Sciatic nerve (tissue), 2 donors: ENCODE data around the gene IRX2. TPM values are rescaled to one million over a fixed set of nuclear protein-coding genes. Genes with fewer than 3 reads are reported as not detected.

ENCODE experiments used
- ATAC-seq: fragments of 200-7000 bp; cut with Tn5 transposase; one replicate; pipeline ENCODE4 v1.9.1; 2020; ENCODE audit warnings: mild to moderate bottlenecking, moderate library complexity
- DNase-seq: peaks from one replicate; pipeline ENCODE4 v3.0.0-alpha.2; 2020; ENCODE audit warnings: low spot score
- intact Hi-C: fragments of 100-400 bp; cut with DNase I; formaldehyde crosslinking; loops from one replicate; pipeline ENCODE4 v1.14.2; 2022
- total RNA-seq: library from RNA; stranded (reverse); fragmentation: NEBNext Ultra II Directional; extraction: Animal tissue kit (Norgen Biotek cat#: 25700); gene quantifications from one replicate; pipeline ENCODE4 v1.2.1, GENCODE V29; 2021
- donor health status: DM: no; HTN: no; CAD: no.
- donor health status: DM: no; HTN: no; CAD: no.

The IRX2 gene
- total RNA-seq, 1 donor from 2014 or later: 0.13 TPM

DNA sequence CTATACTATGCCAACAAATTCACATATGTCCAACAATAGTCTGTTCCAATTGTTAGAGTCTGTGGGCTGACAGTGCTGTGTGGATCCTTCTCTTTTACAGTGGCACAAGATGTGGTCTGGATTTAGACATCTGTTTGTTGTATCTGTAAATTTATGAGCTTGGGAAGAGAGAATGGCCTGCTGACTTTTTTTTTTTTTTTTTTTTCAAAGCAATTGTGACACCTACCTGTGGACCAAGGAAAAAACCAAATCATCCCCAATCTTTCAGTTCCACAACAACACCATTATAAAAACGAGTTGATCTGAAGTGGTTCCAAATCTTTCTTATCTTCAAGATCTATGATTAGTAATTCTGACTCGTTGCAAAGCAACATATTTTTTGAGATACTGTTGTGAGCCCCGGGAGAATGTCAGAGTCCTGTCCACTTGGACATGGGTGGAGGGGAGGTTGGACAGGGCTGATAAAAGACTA, 4.9 kb downstream of the IRX2 start:
- intact Hi-C loops: no loop called here
- ATAC-seq (no peak), DNase-seq (no peak)

DNA sequence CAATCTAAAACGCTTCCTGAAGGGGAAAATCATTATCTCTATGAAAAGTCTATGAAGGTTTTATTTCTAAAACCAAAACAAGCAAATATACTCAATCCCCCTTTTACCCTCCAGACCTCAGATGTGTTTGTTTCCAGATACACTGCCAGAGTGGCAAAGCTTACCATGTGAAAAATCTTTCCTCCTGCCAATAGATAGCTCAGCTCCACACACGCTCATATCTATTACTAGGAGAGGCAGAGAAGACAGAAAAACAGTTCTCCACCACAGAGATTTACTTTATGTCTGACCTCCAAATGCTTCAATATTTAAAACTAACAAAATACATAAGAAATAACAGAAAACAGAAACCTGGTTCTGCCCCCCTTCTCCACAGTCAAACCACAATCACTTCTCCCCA, 7.0 kb downstream of the IRX2 start:
- intact Hi-C loops: no loop called here
- no peak for DNase-seq
- ATAC-seq: no peak

DNA sequence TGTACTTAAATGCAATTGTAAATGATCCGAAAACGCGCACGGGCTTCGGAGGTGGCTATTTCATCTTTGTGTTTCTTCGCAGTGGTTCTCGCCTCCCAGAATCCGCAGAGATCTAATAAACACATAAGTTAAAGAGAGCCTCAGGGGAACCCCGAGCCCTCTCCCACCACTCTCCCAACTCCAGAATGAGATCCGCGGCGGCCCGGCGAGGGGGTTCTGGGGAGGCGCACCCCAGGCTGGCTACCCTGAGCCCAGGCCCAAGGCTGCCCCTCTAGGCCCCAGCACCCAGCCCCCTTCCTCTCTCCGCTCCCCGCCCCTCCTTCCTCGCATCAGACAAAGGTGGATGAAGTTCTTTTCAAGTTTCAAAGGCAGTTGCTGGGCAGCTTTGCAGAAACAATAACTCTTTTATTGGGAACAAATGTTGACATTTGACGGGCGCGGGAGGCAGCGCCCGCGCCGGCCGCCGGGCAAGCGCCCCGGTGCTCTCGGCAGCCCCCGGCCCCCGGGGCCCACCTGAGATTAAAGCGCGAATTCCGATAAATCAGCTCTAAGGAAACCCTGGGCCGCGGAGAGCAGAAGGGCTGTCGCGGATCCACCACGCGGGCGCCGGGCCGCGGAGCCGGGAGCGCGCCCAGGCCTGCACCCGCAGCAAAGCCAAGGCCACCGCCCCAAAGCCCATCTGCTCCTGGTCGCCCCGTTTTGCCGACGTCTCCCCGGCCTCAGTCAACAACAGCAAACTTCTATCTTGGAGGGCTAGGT, 8.4 kb downstream of the IRX2 start:
- intact Hi-C loops: no loop called here
- ATAC-seq (no peak), DNase-seq (no peak)

DNA sequence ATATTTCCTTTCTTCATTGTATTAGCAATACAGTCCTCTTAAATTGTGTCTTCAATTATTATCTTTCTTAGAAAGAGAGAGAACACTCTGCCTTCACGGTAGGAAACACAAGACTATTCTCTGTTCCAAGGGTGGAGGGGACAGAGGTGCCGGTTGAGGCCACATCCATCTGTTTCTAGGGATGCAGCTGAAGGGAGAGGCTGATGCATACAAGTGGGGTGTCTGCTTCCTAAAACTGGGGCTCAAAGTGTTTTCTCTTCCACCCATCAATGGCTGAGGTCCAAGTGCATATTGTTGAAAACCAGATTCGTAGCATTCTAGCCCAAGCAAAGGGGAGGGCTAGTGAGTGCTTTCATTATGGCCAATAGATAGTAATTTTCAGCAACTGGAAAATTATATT, 9.5 kb downstream of the IRX2 start:
- no peak for ATAC-seq

DNA sequence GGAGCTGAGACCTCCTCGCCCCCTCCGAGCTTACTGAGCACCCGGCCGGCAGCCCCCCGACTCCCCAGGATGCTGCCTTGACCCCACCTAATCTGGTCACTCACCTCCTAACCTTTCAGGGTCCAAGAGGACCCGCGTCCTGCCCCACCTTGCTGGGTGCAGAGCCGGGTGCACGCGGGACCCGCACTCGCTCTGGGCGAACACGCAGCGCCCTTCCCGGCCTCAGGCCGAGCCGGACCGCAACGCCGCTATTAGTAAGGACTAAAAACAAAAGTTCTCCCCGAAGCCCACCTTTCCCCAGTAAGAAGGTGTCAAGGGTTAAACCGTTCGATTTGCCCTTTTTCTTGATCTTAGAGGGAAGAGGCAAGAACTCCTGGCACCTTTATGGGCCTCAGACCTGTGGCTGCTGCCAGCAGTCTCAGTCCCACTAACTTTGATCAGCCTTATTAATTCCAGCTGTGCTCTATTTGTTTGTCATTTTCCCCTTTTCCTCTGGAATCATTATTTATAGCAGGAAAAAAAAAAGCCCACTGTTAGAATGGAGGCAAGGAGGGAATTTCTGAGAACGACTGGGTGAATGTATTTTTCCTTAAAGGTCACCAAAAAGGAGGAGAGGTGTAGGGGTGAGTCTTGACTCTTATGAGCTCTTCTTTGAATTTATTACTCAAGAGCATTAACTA, 10.5 kb downstream of the IRX2 start:
- DNase-seq (no peak), ATAC-seq (no peak)
- intact Hi-C loops: no loop called here

More for the DNA sequence above, 9.5 kb downstream of the IRX2 start:
- intact Hi-C loops: no loop called here
- no peak for DNase-seq

DNA sequence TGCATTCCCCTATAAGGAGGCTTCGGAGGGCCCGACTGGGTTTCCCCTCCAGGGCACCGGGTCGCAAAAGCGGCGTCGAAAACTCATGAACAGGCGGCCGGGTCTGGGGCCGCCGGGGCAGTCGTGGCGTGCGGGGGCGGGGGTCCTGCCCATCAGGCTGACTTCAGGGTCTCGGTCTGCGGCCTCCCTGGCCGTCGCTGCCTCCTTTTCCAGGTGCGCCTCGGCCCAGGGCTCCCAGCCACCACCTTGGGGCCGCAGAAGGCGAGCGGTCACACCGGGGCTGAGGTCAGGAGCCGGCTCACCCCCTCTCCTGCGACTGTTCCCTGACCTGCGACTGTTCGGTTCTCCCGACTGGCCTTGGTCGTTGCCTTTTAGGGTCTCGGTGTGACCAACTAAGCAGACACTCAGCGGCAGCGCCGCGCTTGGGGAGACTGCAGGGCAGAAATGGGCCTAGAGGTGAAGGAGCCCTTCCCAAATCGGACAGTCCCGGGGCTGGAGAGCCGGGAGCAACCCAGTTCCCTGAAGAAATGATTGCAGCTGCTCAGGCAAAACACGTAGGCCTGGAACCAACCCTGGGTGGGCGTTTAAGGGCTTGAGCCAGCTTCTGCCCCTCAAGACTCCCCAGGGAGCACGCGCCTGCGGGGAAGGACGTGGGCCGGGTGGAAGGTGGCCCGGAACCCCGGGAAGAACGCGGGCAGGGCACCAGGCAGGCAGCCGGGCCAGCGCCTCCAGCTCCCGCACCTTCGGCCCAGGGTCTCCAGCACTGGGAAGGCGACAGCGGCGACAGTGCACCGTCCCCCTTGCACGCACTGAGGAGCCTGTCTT, 11.2 kb downstream of the IRX2 start:
- intact Hi-C loops: no loop called here
- no peak for ATAC-seq
- no peak for DNase-seq

DNA sequence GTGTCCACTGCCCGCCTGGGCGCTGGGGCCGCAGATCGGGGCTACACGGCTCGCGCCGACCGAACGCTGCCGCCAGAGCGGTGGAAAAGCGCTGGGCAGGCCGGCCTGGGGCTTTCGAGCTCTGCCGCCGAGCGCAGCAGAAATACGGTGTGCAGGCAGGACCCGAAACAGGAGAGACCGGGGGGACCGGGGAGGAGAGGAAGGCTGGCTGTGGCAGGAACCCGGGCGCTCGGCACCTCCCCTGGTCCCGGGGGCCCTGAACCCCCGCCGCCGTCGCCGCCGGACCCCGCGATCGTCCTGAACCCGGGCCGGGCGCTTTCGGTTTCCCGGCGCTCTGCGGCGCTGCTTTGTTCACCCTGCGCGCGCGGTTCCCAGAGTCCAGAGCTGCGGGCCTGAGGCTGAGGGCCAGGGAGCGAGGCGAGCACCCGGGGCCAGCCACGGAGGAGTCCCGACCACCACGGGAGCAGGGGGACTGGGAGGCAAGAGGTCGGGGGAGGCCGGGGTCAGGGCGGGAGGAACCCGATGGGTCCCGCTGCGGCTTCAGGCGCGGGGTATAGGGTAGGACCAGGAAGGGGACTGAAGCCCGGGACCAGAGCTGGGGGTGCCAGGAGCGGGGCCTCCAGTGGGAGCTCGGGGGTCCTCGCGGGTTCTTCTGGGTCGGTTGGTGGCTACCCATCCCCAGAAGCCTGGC, 12.0 kb downstream of the IRX2 start:
- intact Hi-C loops: no loop called here
- DNase-seq (no peak), ATAC-seq (no peak)

DNA sequence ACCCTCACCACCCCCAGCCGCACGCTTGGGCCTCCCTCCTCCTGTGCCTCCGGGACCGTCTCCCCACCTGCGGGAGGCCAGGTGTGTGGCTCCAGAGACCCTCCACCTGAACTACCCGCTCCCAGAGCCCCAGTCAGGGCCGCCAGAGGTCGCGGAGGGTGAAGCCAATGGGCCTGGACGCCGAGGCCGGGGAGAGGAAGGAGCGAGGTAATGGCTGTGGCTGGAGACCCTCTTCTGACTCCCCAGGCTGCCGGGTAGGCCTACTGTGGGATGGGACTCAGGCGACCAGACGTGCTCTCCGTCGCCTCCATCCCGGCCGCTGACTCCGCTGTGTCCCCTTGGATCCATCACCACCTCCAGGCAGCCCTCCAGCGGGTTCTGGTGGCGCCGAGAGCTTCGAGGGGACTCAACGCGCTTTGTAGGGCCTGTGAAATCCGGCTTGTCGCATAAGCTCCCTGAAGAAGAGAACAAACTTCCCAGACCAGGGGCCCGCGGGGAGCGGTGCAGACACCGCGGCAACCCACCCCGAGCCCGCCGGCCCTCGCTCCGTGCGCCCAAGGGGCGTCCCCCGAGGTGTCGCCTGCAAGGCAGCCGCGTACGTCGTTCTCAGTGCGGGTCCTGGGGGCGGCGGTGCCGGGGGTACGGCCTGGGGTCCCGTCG, 12.6 kb downstream of the IRX2 start:
- ATAC-seq: no peak
- no peak for DNase-seq
- intact Hi-C loops: no loop called here

DNA sequence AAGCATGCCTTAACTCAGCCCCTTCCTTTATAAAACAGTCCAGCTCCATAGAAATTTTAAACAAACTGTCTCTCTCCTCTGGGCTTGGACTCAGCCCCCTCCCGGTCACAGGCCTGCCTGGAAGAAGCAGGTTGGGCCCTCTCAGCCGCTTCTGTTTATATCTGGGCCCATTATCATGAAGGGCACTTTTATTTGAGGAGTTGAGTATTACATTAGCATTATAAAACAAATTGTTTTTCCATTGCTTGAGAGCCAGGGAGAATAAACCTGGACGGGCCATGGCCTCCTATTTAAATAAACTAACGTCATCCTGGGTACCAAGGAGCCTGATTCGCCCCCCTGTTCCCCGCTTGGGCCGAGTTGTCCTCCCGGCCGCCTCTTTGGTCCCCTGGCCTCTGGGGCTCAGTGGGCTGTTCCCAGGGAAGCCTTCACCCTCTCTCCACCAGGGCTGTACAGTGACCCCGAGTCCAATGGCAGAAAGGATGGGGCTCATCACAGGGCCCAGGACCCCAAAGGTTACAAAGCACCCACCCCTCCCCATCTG, 13.2 kb downstream of the IRX2 start:
- intact Hi-C loops: no loop called here
- ATAC-seq (no peak), DNase-seq (no peak)

DNA sequence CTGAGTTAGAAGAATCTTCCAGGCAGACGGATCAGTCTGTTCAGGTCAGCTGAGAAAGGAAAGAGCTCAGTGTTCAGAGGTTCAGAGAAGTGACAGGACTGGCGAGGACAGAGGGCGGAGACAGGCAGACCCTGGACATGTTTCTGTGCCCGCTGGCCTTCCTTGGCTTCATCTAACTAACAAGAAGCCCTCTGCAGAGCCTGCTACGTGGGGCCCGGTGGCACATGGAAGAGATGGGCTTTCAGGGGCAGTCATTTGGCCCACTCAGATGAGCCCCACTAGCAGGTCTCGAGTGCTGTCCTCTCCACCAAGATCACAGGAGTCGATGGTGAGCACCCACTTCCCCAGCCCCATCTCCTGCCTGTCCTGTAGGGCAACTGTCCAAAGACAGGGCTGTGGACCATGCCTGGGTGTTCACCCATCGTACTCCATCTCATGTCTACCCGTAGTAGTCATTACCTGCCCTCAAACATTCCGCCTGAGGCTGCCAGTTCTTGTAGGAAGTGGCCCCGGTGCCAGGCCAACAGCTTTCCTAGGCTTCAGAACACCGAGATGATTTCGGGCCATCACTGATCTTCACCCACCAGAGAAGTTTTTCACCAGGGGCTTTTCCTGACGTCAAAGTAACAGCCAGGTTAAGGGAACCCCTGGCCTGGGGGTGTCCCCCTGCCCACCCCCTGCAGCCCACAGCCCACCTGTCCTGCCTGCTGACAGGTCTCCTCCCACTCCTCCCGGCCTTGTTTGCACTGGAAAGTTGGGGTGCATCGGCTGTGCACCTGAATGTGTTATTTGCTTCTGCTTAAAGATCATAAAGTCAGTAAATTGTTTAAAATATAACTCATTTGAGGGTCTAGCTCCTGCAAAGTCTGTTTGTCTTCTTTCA, 14.0 kb downstream of the IRX2 start:
- ATAC-seq (no peak), DNase-seq (no peak)
- intact Hi-C loops: no loop called here

DNA sequence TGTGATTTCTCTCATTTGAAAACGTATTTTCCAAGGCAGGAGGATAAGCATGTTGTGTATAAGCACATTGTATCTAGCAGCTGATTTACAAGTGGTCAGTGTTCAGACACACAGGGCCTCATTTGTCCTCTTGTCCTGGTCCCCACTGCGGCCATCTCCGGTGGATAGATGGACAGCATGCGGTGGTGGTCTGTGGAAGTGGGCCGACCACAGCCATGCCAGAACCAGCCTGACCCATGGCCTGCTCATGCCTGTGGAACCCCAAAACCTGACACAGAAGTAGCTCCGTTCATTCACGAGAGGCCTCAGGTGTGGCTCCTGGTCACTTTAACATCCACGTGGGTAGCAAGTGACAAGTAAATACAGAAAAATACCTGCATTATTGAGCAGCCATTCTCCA, 14.6 kb downstream of the IRX2 start:
- DNase-seq (no peak), ATAC-seq (no peak)
- intact Hi-C loops: no loop called here

DNA sequence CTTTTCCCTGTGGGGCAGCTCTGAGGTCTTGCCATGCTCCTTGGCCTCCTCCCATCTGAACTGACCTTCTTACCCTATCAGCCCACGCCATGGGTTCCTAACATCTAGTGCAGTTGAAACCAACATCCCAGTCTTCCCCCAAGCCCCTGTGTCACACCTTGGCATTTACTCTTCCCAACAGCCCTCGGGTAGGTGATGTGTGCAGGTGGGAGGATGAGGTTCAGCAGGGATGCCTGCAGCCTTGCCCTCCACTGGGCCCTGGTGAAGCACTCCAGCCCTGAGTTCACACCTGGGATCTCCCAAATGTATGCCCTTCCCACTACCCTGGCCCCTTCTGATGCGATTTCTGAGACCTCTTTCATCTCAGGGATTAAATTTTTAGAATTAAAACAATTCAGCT, 15.5 kb downstream of the IRX2 start:
- intact Hi-C loops: no loop called here
- DNase-seq (no peak), ATAC-seq (no peak)

DNA sequence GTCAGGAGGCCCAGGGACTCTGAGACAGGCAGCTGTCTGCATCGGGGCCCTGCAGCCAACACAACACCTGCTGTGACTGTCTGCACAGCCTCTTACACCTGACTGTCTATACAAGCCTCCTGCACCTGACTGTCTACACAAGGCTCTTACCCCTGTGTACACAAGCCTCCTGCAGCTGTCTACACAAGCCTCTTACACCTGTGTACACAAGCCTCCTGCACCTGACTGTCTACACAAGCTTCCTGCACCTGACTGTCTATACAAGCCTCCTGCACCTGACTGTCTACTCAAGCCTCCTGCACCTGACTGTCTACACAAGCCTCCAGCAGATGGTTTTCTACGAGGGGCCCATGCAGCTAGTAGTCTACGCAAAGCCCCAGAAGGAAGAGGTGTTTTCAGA, 18.6 kb downstream of the IRX2 start:
- no peak for ATAC-seq
- no peak for DNase-seq
- intact Hi-C loops: no loop called here

DNA sequence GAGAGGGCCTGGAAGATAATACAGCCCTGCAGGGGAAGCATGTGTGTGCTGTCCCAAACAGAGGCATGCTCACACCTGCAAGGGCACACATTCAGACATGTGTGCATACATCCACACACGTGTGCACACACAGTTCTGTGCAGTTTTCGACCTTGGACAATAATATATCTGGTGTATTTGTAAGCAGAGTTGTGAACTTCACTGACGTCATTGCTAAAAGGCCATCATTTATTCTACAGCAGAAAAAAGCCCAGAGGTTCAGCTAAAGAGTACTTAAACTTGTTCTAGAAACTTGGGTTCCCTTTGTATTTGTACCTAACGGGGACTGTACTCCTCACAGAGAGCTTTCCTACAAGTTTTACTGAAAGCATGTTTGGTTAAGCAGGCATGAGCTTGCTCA, 19.5 kb downstream of the IRX2 start:
- intact Hi-C loops: no loop called here
- ATAC-seq (no peak), DNase-seq (no peak)

DNA sequence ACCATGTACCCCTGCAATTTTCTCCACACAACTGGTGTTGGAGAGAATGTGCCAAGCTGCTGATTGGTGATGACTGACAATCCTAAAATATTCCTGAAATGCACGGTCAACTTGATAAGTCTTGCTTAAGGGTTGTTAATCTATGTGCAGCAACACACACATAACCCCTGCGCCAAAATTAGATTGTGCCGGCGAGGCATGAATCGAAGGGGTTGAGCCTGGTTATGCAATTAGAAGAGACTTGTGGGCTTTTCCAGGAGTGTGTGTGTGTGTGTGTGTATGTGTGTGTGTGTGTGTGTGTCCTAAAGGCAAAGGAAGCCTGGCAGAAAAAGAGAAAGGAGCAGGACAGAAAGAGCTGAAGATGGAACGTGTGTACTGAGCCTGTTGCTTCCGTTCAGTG, 22.3 kb downstream of the IRX2 start:
- DNase-seq: no peak
- ATAC-seq: no peak
- intact Hi-C loops: no loop called here

DNA sequence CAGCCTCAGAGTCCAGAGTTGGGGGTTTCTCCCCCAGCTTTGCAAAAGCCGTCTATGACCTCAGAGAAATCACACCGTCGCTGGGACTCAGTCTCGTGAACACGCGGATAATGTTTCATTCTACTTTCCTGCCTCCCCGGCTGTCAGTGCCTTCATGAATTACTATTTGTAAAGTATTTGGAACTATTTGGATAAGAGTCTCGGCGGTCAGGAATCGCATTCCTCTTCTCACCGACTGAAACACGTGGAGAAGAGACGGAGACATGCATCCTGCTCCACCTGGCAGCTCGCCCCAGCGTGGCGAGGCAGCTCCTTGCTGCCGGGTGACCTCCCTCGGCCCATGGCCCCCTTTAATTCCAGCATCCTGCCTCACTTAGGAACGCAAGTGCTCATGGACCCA, 23.9 kb downstream of the IRX2 start:
- ATAC-seq (no peak), DNase-seq (no peak)
- intact Hi-C loops: no loop called here

DNA sequence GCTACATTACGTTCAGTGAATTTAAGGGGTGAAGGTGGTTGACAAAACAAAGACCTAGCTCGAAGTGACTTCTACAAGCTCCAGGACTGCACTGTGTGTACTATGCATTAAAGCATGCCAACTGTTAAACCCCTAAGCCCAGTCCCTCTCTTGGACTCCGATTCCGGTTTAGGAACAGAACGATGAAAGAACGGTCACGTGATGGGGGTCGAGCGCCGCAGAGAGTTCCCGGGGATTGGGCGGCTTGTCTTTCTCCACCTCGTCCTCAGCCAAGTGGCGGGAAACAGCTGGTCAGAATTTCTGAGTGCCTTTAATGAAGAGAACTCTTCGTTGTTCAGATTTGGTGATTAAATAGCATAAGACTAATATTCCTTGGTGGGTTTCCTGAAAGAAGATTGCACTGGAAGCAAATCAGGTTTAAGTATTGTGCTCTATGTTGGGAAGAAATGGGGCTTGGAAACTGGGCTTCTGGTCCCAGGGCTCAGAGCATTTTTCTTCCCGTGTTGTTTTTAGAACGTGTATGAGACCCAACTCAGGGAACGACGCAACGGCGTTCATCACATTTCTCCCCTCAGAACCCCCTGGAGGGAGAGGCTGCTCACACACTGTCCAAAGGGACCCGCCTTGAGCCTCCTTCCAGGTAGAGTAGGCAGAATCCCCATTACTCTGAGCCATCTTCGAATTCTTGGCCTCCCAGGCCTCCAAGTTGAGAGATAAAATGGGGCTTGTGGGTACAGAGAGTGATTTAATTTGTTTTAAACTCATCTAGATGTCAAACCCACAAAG, 25.3 kb downstream of the IRX2 start:
- ATAC-seq (no peak), DNase-seq (no peak)
- intact Hi-C loops: no loop called here
